CD14-positive monocyte (primary cell): ENCODE results near the gene MBNL2. TPM values are rescaled to one million over a fixed set of nuclear protein-coding genes. Genes with fewer than 3 reads are reported as not detected.

Experiments
- DNase-seq, 3 donors: peaks; one replicate each; pipeline ENCODE4 v3.0.0-alpha.2; 2011 to 2022
- H2AFZ ChIP-seq: 2 replicates; pipeline ENCODE4 v1.6.0; 2012; ENCODE audit warnings: mild to moderate bottlenecking, low read depth, low read length, inconsistent platforms; ENCODE audit not compliant: insufficient read depth, poor library complexity, severe bottlenecking
- H3K27ac ChIP-seq, 2 donors: 1 replicate in 1 of 2; 2 replicates in 1 of 2; pipeline ENCODE4 v1.5.1; 2012 to 2013; ENCODE audit warnings: low read length in 2 of 2, control low read depth in 1 of 2, inconsistent platforms in 1 of 2, low read depth in 1 of 2, mild to moderate bottlenecking in 1 of 2
- H3K27me3 ChIP-seq, 2 donors: one replicate each; pipeline versions ENCODE4 v1.6.0 to v1.6.1; 2011 to 2013; ENCODE audit warnings: low read length in 2 of 2; ENCODE audit not compliant: control insufficient read depth in 2 of 2, insufficient read depth in 2 of 2
- H3K36me3 ChIP-seq, 2 donors: replicated peaks in 1 of 2; 1 replicate in 1 of 2; 2 replicates in 1 of 2; pipeline versions ENCODE4 v1.5.1 to v1.6.1; 2012 to 2013; ENCODE audit warnings: low read length in 2 of 2, control low read depth in 1 of 2, inconsistent platforms in 1 of 2, mild to moderate bottlenecking in 1 of 2; ENCODE audit not compliant: insufficient read depth in 2 of 2, control insufficient read depth in 1 of 2
- H3K4me1 ChIP-seq, 2 donors: 1 replicate in 1 of 2; 2 replicates in 1 of 2; pipeline versions ENCODE4 v1.5.1 to v1.6.1; 2012 to 2013; ENCODE audit warnings: low read length in 2 of 2, control low read depth in 1 of 2, inconsistent platforms in 1 of 2, mild to moderate bottlenecking in 1 of 2, moderate library complexity in 1 of 2; ENCODE audit not compliant: insufficient read depth in 2 of 2, control insufficient read depth in 1 of 2
- H3K4me2 ChIP-seq: replicated peaks from 2 replicates; pipeline ENCODE3; 2012; ENCODE audit warnings: low read length, moderate library complexity, mild to moderate bottlenecking; ENCODE audit not compliant: poor library complexity, severe bottlenecking; ENCODE audit errors: extremely low read depth
- H3K4me3 ChIP-seq, 3 experiments: fragments of 200-600 bp in 1 of 3; sonication (generic) in 1 of 3; replicated peaks in 1 of 3; 1 replicate in 2 of 3; 2 replicates in 1 of 3; pipeline ENCODE4 v1.5.1; 2011 to 2013; ENCODE audit warnings: low read length in 3 of 3, mild to moderate bottlenecking in 3 of 3, control low read depth in 2 of 3, low read depth in 2 of 3, inconsistent platforms in 1 of 3, moderate library complexity in 1 of 3
- H3K79me2 ChIP-seq: 2 replicates; pipeline ENCODE4 v1.6.0; 2012; ENCODE audit warnings: mild to moderate bottlenecking, control low read depth, inconsistent platforms, low read length, moderate library complexity; ENCODE audit not compliant: insufficient read depth
- H3K9ac ChIP-seq: 2 replicates; pipeline ENCODE4 v1.6.0; 2017; ENCODE audit warnings: low read length, mild to moderate bottlenecking; ENCODE audit not compliant: insufficient read depth, poor library complexity, severe bottlenecking
- H3K9me3 ChIP-seq, 2 donors: replicated peaks in 1 of 2; 1 replicate in 1 of 2; 2 replicates in 1 of 2; pipeline versions ENCODE4 v1.5.1 to v1.6.1; 2012 to 2013; ENCODE audit warnings: low read length in 2 of 2, control low read depth in 1 of 2; ENCODE audit not compliant: control insufficient read depth in 1 of 2, insufficient read depth in 1 of 2
- H4K20me1 ChIP-seq: 2 replicates; pipeline ENCODE4 v1.6.0; 2012; ENCODE audit warnings: mild to moderate bottlenecking, low read length, control low read depth, moderate library complexity; ENCODE audit not compliant: insufficient read depth
- H3K27ac Mint-ChIP-seq, 7 donors: one replicate each; pipeline ENCODE4 v1.8.0; 2020; ENCODE audit warnings: mild to moderate bottlenecking in 7 of 7, mixed read lengths in 7 of 7, moderate library complexity in 6 of 7, inconsistent platforms in 2 of 7
- H3K27me3 Mint-ChIP-seq, 3 donors: one replicate each; pipeline ENCODE4 v1.8.0; 2021 to 2022; ENCODE audit warnings: low read depth in 3 of 3, mild to moderate bottlenecking in 3 of 3, mixed read lengths in 3 of 3, moderate library complexity in 3 of 3, inconsistent platforms in 1 of 3
- H3K36me3 Mint-ChIP-seq, 2 donors: one replicate each; pipeline ENCODE4 v1.8.0; 2020; ENCODE audit warnings: mixed read lengths in 2 of 2, inconsistent platforms in 1 of 2, mild to moderate bottlenecking in 1 of 2
- H3K4me1 Mint-ChIP-seq: one replicate; pipeline ENCODE4 v1.8.0; 2020; ENCODE audit warnings: mild to moderate bottlenecking, mixed read lengths
- H3K4me3 Mint-ChIP-seq, 2 donors: one replicate each; pipeline ENCODE4 v1.8.0; 2020; ENCODE audit warnings: mild to moderate bottlenecking in 2 of 2, mixed read lengths in 2 of 2, moderate library complexity in 1 of 2
- H3K9me3 Mint-ChIP-seq, 7 donors: one replicate each; pipeline ENCODE4 v1.8.0; 2020 to 2022; ENCODE audit warnings: mixed read lengths in 7 of 7, mild to moderate bottlenecking in 6 of 7, moderate library complexity in 6 of 7, inconsistent platforms in 2 of 7
- WGBS: methylation state at CpG from one replicate; pipeline ENCODE4 v1.1.5; 2013; ENCODE audit warnings: missing lambda C conversion rate; ENCODE audit not compliant: insufficient coverage; 5-methylcytosine and 5-hydroxymethylcytosine counted together
- intact Hi-C, 2 donors: fragments of 100-400 bp; cut with micrococcal nuclease; formaldehyde crosslinking; loops; one replicate each; pipeline versions ENCODE4 v1.15.0 to v1.15.1; 2023
- polyA plus RNA-seq, 3 donors: library from polyadenylated mRNA; depleted of rRNA in 1 of 3; unstranded in 2 of 3; stranded (reverse) in 1 of 3; fragments of 300-500 nt in 2 of 3; fragments of >200 nt in 1 of 3; fragmentation: Illumina TruSeq in 2 of 3; gene quantifications; 1 replicate in 2 of 3; 2 replicates in 1 of 3; pipeline ENCODE4 v1.2.3, GENCODE V29; 2012 to 2021
- TF ChIP-seq, protein P1 (sequence below): fragments of 200-600 bp; IDR thresholded peaks from one replicate; pipeline ENCODE4 v1.8.0; 2022; ENCODE audit warnings: antibody characterized with exemption, mild to moderate bottlenecking

Gene MBNL2
- polyA plus RNA-seq, 3 donors, result 8.5 to 15.5 (median 13.4) TPM

DNA sequence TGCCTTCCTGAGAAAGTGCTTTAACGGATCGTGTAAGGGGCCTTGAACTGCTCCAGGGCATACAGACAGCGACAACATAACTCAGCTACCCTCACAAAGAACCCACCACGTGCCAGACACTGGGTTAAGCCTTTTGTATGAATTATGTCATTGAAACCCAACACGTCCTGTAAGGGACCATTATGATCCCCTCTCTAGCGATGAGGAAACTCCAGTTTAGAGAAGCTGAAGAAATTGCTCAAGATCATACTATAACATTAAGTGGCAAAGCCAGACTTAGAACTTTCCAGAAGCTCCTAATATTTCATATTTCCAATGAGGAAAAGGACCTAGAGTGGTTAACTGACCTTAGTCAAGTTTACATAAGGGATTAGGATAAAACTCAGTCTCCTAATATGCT lies 154.8 kb downstream of the MBNL2 start:
- H3K4me3 Mint-ChIP-seq, result no peak overlapping the region
- Histone ChIP-seq H3K4me3 (no peak overlapping the region), H3K9ac (no peak overlapping the region), H3K27ac (no peak overlapping the region), H3K4me2 (no peak overlapping the region), H3K79me2 (no peaks in the 10 kb centered on the region), H2AFZ (no peak overlapping the region), H3K9me3 (no peaks in the 10 kb centered on the region), H3K27me3 (no peaks in the 10 kb centered on the region), H3K4me1 (peaks cover 11 to 12% of the 10 kb centered on the region in 2 donors), H3K36me3 (peaks cover 12 to 23% of the 10 kb centered on the region in 2 donors), H4K20me1 (no peaks in the 10 kb centered on the region)
- peaks cover 0 to 2% (median 0%) of the 10 kb centered on the region in 7 donors for H3K9me3 Mint-ChIP-seq
- peak overlapping the region in 1 of 7 donors; percentile 55 for H3K27ac Mint-ChIP-seq
- intact Hi-C loops, result no loop called here
- H3K4me1 Mint-ChIP-seq, result peaks cover 20% of the 10 kb centered on the region
- TF ChIP-seq, protein P1, sequence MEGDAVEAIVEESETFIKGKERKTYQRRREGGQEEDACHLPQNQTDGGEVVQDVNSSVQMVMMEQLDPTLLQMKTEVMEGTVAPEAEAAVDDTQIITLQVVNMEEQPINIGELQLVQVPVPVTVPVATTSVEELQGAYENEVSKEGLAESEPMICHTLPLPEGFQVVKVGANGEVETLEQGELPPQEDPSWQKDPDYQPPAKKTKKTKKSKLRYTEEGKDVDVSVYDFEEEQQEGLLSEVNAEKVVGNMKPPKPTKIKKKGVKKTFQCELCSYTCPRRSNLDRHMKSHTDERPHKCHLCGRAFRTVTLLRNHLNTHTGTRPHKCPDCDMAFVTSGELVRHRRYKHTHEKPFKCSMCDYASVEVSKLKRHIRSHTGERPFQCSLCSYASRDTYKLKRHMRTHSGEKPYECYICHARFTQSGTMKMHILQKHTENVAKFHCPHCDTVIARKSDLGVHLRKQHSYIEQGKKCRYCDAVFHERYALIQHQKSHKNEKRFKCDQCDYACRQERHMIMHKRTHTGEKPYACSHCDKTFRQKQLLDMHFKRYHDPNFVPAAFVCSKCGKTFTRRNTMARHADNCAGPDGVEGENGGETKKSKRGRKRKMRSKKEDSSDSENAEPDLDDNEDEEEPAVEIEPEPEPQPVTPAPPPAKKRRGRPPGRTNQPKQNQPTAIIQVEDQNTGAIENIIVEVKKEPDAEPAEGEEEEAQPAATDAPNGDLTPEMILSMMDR, result no peak
- H3K36me3 Mint-ChIP-seq, result peaks cover 23 to 27% of the 10 kb centered on the region in 2 donors
- WGBS, result 100% methylated on average over 2 of the region's 6 CpGs
- no peaks in the 10 kb centered on the region for H3K27me3 Mint-ChIP-seq
- no peak for DNase-seq

DNA sequence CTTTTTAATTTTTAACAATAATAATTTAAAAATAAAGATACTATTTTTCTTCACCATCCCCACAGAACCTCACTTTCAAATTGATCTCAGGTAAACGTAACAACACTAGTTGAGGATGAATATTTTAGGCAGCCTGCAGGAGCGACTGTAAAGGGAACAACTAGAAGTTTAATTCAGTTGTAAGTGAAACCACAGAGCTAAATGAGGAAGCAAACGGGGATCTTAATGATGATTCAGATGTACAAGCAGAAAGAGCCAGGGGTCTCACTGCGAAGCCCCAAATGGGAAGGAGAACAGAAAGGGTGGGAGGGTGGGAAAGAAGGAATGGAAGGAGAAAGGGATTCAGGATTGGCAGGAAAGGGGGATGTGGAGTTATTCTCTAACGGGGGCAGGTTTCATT lies 157.3 kb downstream of the MBNL2 start:
- peak in 2 of 3 donors; percentile 45 to 46 for DNase-seq
- WGBS, result 25% methylated on average over 4 of the region's 5 CpGs
- Histone ChIP-seq H3K9me3 (no peaks in the 10 kb centered on the region), H3K79me2 (no peaks in the 10 kb centered on the region), H3K4me3 (no peak overlapping the region), H3K4me1 (peaks cover 19 to 20% of the 10 kb centered on the region in 2 donors), H3K9ac (no peak overlapping the region), H3K27me3 (no peaks in the 10 kb centered on the region), H3K36me3 (peaks cover 9 to 13% of the 10 kb centered on the region in 2 donors), H2AFZ (no peak overlapping the region), H3K4me2 (peak overlapping the region; percentile 8), H3K27ac (no peak overlapping the region), H4K20me1 (no peaks in the 10 kb centered on the region)
- no peaks in the 10 kb centered on the region for H3K27me3 Mint-ChIP-seq
- H3K4me1 Mint-ChIP-seq, result peaks cover 27% of the 10 kb centered on the region
- intact Hi-C loops, result no loop called here
- peaks cover 34 to 35% of the 10 kb centered on the region in 2 donors for H3K36me3 Mint-ChIP-seq
- H3K9me3 Mint-ChIP-seq, result peaks cover 0 to 4% (median 2%) of the 10 kb centered on the region in 7 donors
- H3K4me3 Mint-ChIP-seq, result peak overlapping the region; percentile 28 to 59
- H3K27ac Mint-ChIP-seq, result peak overlapping the region in 4 of 7 donors; percentile 1 to 65 (median 26)
- TF ChIP-seq, protein P1, result no peak
